ENCODE measurements around the gene ATP10A. TPM values are rescaled to one million over a fixed set of nuclear protein-coding genes. Genes with fewer than 3 reads are reported as not detected.

ATP10A gene
- total RNA-seq, 1 donor from 2014 or later, result 0.22 TPM

- peaks cover 10% of the 10 kb centered on the region for H3K27me3 Mint-ChIP-seq (ENCODE audit: low read depth)
- H3K9me3 Mint-ChIP-seq, result peaks cover 6% of the 10 kb centered on the region
- no peak overlapping the region for H3K27ac Mint-ChIP-seq
- TF ChIP-seq, protein P1, sequence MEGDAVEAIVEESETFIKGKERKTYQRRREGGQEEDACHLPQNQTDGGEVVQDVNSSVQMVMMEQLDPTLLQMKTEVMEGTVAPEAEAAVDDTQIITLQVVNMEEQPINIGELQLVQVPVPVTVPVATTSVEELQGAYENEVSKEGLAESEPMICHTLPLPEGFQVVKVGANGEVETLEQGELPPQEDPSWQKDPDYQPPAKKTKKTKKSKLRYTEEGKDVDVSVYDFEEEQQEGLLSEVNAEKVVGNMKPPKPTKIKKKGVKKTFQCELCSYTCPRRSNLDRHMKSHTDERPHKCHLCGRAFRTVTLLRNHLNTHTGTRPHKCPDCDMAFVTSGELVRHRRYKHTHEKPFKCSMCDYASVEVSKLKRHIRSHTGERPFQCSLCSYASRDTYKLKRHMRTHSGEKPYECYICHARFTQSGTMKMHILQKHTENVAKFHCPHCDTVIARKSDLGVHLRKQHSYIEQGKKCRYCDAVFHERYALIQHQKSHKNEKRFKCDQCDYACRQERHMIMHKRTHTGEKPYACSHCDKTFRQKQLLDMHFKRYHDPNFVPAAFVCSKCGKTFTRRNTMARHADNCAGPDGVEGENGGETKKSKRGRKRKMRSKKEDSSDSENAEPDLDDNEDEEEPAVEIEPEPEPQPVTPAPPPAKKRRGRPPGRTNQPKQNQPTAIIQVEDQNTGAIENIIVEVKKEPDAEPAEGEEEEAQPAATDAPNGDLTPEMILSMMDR (IDR thresholded peaks at IDR 0.05; ENCODE audit: unreplicated experiment), result no peak
- DNase-seq (ENCODE audit: low spot score in 2 of 2, unreplicated experiment in 2 of 2), result no peak
- no peak overlapping the region for H3K4me3 Mint-ChIP-seq
- no peaks in the 10 kb centered on the region for H3K36me3 Mint-ChIP-seq
- peaks cover 26% of the 10 kb centered on the region for H3K4me1 Mint-ChIP-seq
These were observed 10.2 kb downstream of the ATP10A start for GRCh38 chr15:25852661-25853524.

GRCh38 chr15:25852027-25852426, 11.1 kb downstream of the ATP10A start:
- Mint-ChIP-seq H3K9me3 (peaks cover 6% of the 10 kb centered on the region), H3K27ac (no peak overlapping the region), H3K4me3 (no peak overlapping the region), H3K36me3 (no peaks in the 10 kb centered on the region), H3K4me1 (peaks cover 28% of the 10 kb centered on the region), H3K27me3 (ENCODE audit: low read depth) (peaks cover 7% of the 10 kb centered on the region)
- no peak for DNase-seq (ENCODE audit: low spot score in 2 of 2, unreplicated experiment in 2 of 2)
- TF ChIP-seq, protein P1 (IDR thresholded peaks at IDR 0.05; ENCODE audit: unreplicated experiment), result no peak

GRCh38 chr15:25850154-25851111, 12.7 kb downstream of the ATP10A start:
- no peaks in the 10 kb centered on the region for H3K36me3 Mint-ChIP-seq
- H3K27ac Mint-ChIP-seq, result peak overlapping the region; percentile 88
- H3K4me3 Mint-ChIP-seq, result peak overlapping the region; percentile 60
- peaks cover 30% of the 10 kb centered on the region for H3K4me1 Mint-ChIP-seq
- TF ChIP-seq, protein P1 (IDR thresholded peaks at IDR 0.05; ENCODE audit: unreplicated experiment), result no peak
- H3K9me3 Mint-ChIP-seq, result peaks cover 4% of the 10 kb centered on the region
- H3K27me3 Mint-ChIP-seq (ENCODE audit: low read depth), result peaks cover 5% of the 10 kb centered on the region
- DNase-seq (ENCODE audit: low spot score in 2 of 2, unreplicated experiment in 2 of 2), result no peak

DNA sequence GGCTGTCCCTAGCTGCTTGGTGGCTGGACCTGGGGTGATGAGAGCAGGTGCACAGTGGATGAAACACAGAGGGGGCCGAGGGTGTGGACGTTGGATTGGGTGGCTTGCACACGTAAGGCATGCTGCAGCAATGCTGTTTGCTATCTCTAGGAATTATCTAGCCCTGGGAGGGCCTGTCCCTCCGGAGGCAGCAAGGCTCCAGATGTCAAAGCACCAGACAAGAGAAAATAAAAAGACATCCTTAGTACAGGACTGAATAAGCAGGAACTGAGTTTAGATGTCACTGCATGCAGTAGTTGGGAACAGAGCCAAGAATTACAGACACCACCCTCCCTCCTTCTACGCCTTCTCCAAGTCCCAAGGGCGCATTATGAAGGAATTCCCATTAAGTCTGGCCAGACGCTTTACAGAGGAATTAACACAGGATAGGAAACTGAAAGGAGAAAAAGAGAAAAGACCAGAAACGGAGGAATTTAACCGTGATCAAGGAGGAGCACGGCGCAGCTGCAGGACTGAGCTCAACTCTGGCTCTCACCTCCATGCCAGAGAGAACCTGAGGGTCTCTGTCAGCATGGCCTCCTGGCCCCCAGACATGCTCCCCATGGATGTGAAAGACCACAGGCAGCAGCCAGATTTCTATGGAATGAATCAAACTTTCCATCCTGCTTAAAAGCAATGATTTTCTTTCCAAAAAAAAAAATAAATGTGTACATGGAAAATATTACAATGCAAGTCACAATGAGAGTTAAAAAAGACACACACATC, 13.8 kb downstream of the ATP10A start:
- Mint-ChIP-seq H3K36me3 (no peaks in the 10 kb centered on the region), H3K27ac (peak overlapping the region; percentile 80), H3K4me1 (peaks cover 30% of the 10 kb centered on the region)

More for the DNA sequence above, 13.8 kb downstream of the ATP10A start:
- H3K9me3 Mint-ChIP-seq, result no peaks in the 10 kb centered on the region
- peaks cover 5% of the 10 kb centered on the region for H3K27me3 Mint-ChIP-seq (ENCODE audit: low read depth)
- TF ChIP-seq, protein P1 (IDR thresholded peaks at IDR 0.05; ENCODE audit: unreplicated experiment), result no peak
- no peak for DNase-seq (ENCODE audit: low spot score in 2 of 2, unreplicated experiment in 2 of 2)
- H3K4me3 Mint-ChIP-seq, result peak overlapping the region; percentile 60

All from mesothelial cell of epicardium (in vitro differentiated cells).